ENCODE data around the gene MYO6.
A peak's percentile ranks its signal among the peaks of the same experiment; 100 is the strongest.

MYO6 gene

DNA sequence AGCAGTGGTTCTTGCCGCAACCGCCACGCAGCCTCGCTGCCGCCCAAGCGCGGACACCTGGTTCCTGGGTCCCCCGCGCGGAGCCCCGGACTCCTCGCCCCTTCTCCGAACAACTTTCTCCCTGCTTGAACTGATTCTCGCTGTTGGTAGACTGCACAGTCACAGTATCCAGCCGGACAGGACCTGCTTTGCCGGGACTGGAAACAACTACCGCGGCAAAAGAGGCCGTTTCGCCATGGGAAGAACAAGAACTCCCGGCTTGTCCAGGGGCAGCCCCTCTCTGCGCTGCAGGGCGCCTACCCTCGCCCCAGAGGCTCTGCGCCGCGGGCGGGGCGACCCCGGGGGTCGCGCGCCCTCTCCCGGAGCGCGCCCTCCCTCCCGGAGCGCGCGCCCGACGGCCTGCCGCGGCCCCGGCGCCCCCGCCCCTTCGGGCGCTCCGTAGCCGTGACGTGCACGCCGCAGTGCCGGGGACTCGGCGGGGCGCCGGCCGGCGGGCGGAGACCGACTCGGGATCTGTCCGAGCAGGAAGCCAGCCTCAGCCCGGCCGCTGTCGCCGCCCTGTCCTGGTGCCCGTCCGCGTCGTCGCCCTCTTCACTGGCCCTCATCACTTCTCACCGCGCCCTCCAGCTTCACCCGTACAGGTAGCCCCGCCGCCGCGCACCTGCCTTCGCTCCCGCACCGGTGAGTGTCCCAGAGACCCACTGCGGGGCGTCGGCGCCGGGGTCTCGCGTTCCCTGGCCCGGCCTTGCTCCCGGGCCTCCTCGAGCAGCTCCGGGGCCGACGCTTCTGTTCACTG is at the start of gene MYO6:
Gene MYO6, plus strand, starts transcription at position 497 of the 796 bp plus-strand sequence. CDS start 68,309 bp downstream, outside the sequence.
- Histone ChIP-seq H3K36me3 (ENCODE audit: control insufficient read depth in 2 of 2, insufficient read depth in 1 of 2, low read length in 2 of 2) (no peaks in the 10 kb centered on the region), H3K4me1 (ENCODE audit: control insufficient read depth, insufficient read depth, low read length) (peaks cover 18% of the 10 kb centered on the region), H3K9me3 (ENCODE audit: control insufficient read depth, insufficient read depth, low read depth, low read length) (no peaks in the 10 kb centered on the region), H3K4me3 (ENCODE audit: low read depth, low read length) (peak within 1 kb of the TSS; percentile 90), H3K27ac (ENCODE audit: extremely low read depth, low read depth, low read length) (peak within 1 kb of the TSS; percentile 94)
- POLR2A ChIA-PET: interaction anchor here (0.6 to 1.7 kb wide), 2 partner anchors 22 to 26 kb away, joined by 4 to 6 read pairs; no protein-coding TSS in a partner anchor
- CTCF ChIA-PET: interaction anchor here (0.8 kb wide), 1 partner anchor 22 kb away, joined by 3 read pairs; no protein-coding TSS in a partner anchor
- TF ChIP-seq ZNF623 (tag by site-specific recombination; IDR thresholded peaks at IDR 0.05): no peak
- no peak; the same call in 1 of the 2 replicates for TF ChIP-seq YY1 (tag by site-specific recombination; IDR thresholded peaks at IDR 0.05)
- TF ChIP-seq, protein P1, sequence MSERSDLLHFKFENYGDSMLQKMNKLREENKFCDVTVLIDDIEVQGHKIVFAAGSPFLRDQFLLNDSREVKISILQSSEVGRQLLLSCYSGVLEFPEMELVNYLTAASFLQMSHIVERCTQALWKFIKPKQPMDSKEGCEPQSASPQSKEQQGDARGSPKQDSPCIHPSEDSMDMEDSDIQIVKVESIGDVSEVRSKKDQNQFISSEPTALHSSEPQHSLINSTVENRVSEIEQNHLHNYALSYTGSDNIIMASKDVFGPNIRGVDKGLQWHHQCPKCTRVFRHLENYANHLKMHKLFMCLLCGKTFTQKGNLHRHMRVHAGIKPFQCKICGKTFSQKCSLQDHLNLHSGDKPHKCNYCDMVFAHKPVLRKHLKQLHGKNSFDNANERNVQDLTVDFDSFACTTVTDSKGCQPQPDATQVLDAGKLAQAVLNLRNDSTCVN (tag by site-specific recombination; optimal IDR thresholded peaks at IDR 0.05): peak; percentile 94
- TF ChIP-seq GLIS1 (tag by site-specific recombination; IDR thresholded peaks at IDR 0.05): peak; percentile 54
- TF ChIP-seq, protein P2, sequence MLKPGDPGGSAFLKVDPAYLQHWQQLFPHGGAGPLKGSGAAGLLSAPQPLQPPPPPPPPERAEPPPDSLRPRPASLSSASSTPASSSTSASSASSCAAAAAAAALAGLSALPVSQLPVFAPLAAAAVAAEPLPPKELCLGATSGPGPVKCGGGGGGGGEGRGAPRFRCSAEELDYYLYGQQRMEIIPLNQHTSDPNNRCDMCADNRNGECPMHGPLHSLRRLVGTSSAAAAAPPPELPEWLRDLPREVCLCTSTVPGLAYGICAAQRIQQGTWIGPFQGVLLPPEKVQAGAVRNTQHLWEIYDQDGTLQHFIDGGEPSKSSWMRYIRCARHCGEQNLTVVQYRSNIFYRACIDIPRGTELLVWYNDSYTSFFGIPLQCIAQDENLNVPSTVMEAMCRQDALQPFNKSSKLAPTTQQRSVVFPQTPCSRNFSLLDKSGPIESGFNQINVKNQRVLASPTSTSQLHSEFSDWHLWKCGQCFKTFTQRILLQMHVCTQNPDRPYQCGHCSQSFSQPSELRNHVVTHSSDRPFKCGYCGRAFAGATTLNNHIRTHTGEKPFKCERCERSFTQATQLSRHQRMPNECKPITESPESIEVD (tag by site-specific recombination; IDR thresholded peaks at IDR 0.05): no peak
- no peak for TF ChIP-seq ZBTB1 (tag by site-specific recombination; IDR thresholded peaks at IDR 0.05)
- TF ChIP-seq ZNF423 (tag by site-specific recombination; IDR thresholded peaks at IDR 0.05): peak; percentile 51; the same call in 1 of the 2 replicates
- 0 out of 2 replicates have a peak, but pooled peaks have one; percentile 46 for TF ChIP-seq ZNF391 (tag by site-specific recombination; IDR thresholded peaks at IDR 0.05; ENCODE audit: borderline replicate concordance, low read depth)
- peak; percentile 21; the same call in 1 of the 2 replicates for TF ChIP-seq ZNF24 (tag by site-specific recombination; IDR thresholded peaks at IDR 0.05)
- 0 out of 2 replicates have a peak, but pooled peaks have one; percentile 37 for TF ChIP-seq ZNF704 (tag by site-specific recombination; IDR thresholded peaks at IDR 0.05)
- TF ChIP-seq, protein P3, sequence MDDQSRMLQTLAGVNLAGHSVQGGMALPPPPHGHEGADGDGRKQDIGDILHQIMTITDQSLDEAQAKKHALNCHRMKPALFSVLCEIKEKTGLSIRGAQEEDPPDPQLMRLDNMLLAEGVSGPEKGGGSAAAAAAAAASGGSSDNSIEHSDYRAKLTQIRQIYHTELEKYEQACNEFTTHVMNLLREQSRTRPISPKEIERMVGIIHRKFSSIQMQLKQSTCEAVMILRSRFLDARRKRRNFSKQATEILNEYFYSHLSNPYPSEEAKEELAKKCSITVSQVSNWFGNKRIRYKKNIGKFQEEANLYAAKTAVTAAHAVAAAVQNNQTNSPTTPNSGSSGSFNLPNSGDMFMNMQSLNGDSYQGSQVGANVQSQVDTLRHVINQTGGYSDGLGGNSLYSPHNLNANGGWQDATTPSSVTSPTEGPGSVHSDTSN (CRISPR knock-in tag; IDR thresholded peaks at IDR 0.05): peak; percentile 75; the same call in 1 of the 2 replicates
- no peak for TF ChIP-seq TCF7L2 (IDR thresholded peaks at IDR 0.05; ENCODE audit: borderline replicate concordance, low read depth, low read length)
- no peak for TF ChIP-seq ZNF560 (tag by site-specific recombination; IDR thresholded peaks at IDR 0.05; ENCODE audit: borderline replicate concordance)
- TF ChIP-seq GLIS2 (tag by site-specific recombination; IDR thresholded peaks at IDR 0.05): peak; percentile 70
- TF ChIP-seq ZNF335 (tag by site-specific recombination; conservative IDR thresholded peaks at IDR 0.05): peak; percentile 98
- peak; percentile 32; the same call in 1 of the 2 replicates for TF ChIP-seq ZNF629 (tag by site-specific recombination; IDR thresholded peaks at IDR 0.05)
- TF ChIP-seq ZNF660 (tag by site-specific recombination; IDR thresholded peaks at IDR 0.05): peak; percentile 15; the same call in 1 of the 2 replicates
- TF ChIP-seq ZNF121 (tag by site-specific recombination; IDR thresholded peaks at IDR 0.05): 0 out of 2 replicates have a peak, but pooled peaks have one; percentile 38
- peak; percentile 65 for TF ChIP-seq ZEB2 (tag by site-specific recombination; IDR thresholded peaks at IDR 0.05)
- TF ChIP-seq SP2 (tag by site-specific recombination; IDR thresholded peaks at IDR 0.05): peak; percentile 30
- peak; percentile 75; the same call in 1 of the 2 replicates for TF ChIP-seq TRIM28 (IDR thresholded peaks at IDR 0.05; ENCODE audit: borderline replicate concordance, low read length)
- peak; percentile 36; the same call in 1 of the 2 replicates for TF ChIP-seq SP3 (tag by site-specific recombination; IDR thresholded peaks at IDR 0.05)
- 0 out of 2 replicates have a peak, but pooled peaks have one; percentile 13 for TF ChIP-seq KLF17 (tag by site-specific recombination; IDR thresholded peaks at IDR 0.05)
- TF ChIP-seq PRDM4 (tag by site-specific recombination; IDR thresholded peaks at IDR 0.05): 0 out of 2 replicates have a peak, but pooled peaks have one; percentile 21
- TF ChIP-seq ZNF2 (tag by site-specific recombination; IDR thresholded peaks at IDR 0.05): peak; percentile 65; the same call in 1 of the 2 replicates
- TF ChIP-seq KLF1 (tag by site-specific recombination; IDR thresholded peaks at IDR 0.05): 0 out of 2 replicates have a peak, but pooled peaks have one; percentile 31
- peak; percentile 72; the same call in 1 of the 2 replicates for TF ChIP-seq ZBTB48 (tag by site-specific recombination; IDR thresholded peaks at IDR 0.05)
- TF ChIP-seq ZNF792 (tag by site-specific recombination; IDR thresholded peaks at IDR 0.05): no peak
- 0 out of 2 replicates have a peak, but pooled peaks have one; percentile 10 for TF ChIP-seq OSR2 (tag by site-specific recombination; IDR thresholded peaks at IDR 0.05)
